Neural cell (in vitro differentiated cells): ENCODE measurements around the gene PCNX1. TPM values are rescaled to one million over a fixed set of nuclear protein-coding genes. Genes with fewer than 3 reads are reported as not detected.
"Not testable (repeated sequence)": the region's sequence is repeated elsewhere in the genome, so short reads cannot be mapped to it uniquely, and the experiment has no call there.

Source experiments
- H2AFZ ChIP-seq: fragments of 200-600, 300-800 bp; sonication (generic), shearing (Covaris generic); 2 replicates; pipeline ENCODE4 v1.6.0; 2014; ENCODE audit warnings: low read depth, mild to moderate bottlenecking, antibody characterized with exemption, low read length, moderate library complexity
- H3F3A ChIP-seq: fragments of 200-600 bp; shearing (Covaris generic); 2 replicates; pipeline ENCODE4 v1.6.1; 2016; ENCODE audit warnings: mild to moderate bottlenecking, moderate library complexity, mixed read lengths, antibody characterized with exemption, low read length; ENCODE audit not compliant: insufficient read depth, poor library complexity, severe bottlenecking
- H3K27ac ChIP-seq: fragments of 200-600, 300-800 bp; sonication (generic), shearing (Covaris generic); 2 replicates; pipeline ENCODE4 v1.5.1; 2014; ENCODE audit warnings: mild to moderate bottlenecking, low read length, moderate library complexity
- H3K27me3 ChIP-seq: fragments of 300-800, 200-600 bp; sonication (generic), shearing (Covaris generic); 2 replicates; pipeline ENCODE4 v1.6.0; 2014; ENCODE audit warnings: mild to moderate bottlenecking, low read depth, low read length, moderate library complexity; ENCODE audit not compliant: insufficient read depth
- H3K36me3 ChIP-seq: fragments of 300-800, 200-600 bp; sonication (generic), shearing (Covaris generic); 2 replicates; pipeline ENCODE4 v1.5.1; 2014; ENCODE audit warnings: mild to moderate bottlenecking, antibody characterized with exemption, low read length, moderate library complexity; ENCODE audit not compliant: insufficient read depth
- H3K4me2 ChIP-seq: fragments of 300-800, 200-600 bp; sonication (generic), shearing (Covaris generic); 2 replicates; pipeline ENCODE4 v1.6.0; 2014; ENCODE audit warnings: mild to moderate bottlenecking, low read length
- H3K4me3 ChIP-seq: fragments of 300-800, 200-600 bp; sonication (generic), shearing (Covaris generic); 2 replicates; pipeline ENCODE4 v1.5.1; 2014; ENCODE audit warnings: mild to moderate bottlenecking, low read length, moderate library complexity
- H3K79me2 ChIP-seq: fragments of 200-600 bp; shearing (Covaris generic); replicated peaks from 2 replicates; pipeline ENCODE4 v1.6.0; 2014; ENCODE audit warnings: mild to moderate bottlenecking, low read length, moderate library complexity; ENCODE audit not compliant: insufficient read depth
- H3K9ac ChIP-seq: fragments of 300-800, 200-600 bp; sonication (generic), shearing (Covaris generic); 2 replicates; pipeline ENCODE4 v1.6.1; 2016; ENCODE audit warnings: mild to moderate bottlenecking, low read length, mixed read lengths
- H3K9me2 ChIP-seq: fragments of 200-600 bp; shearing (Covaris generic); 2 replicates; pipeline ENCODE4 v1.6.1; 2016; ENCODE audit warnings: mild to moderate bottlenecking, low read length, mixed read lengths; ENCODE audit not compliant: insufficient read depth
- H3K9me3 ChIP-seq: fragments of 200-600, 300-800 bp; sonication (generic), shearing (Covaris generic); 2 replicates; pipeline ENCODE4 v1.6.1; 2016; ENCODE audit warnings: mild to moderate bottlenecking, mixed run types, low read length, moderate library complexity, mixed read lengths
- H4K20me1 ChIP-seq: fragments of 200-600 bp; shearing (Covaris generic); 2 replicates; pipeline ENCODE4 v1.6.1; 2016; ENCODE audit warnings: mild to moderate bottlenecking, mixed run types; ENCODE audit not compliant: insufficient read depth
- EP300 ChIP-seq: fragments of 450-650 bp; conservative IDR thresholded peaks from 2 replicates; pipeline ENCODE4 v1.6.1; 2014; ENCODE audit warnings: antibody characterized with exemption, mild to moderate bottlenecking, moderate library complexity; ENCODE audit not compliant: poor library complexity, severe bottlenecking
- EZH2 ChIP-seq: fragments of 200-600, 300-800 bp; shearing (Covaris generic), sonication (generic); IDR thresholded peaks from 2 replicates; pipeline ENCODE4 v1.6.1; 2014; ENCODE audit warnings: antibody characterized with exemption, low read length, borderline replicate concordance, mild to moderate bottlenecking; ENCODE audit not compliant: insufficient read depth, poor library complexity, severe bottlenecking
- MXI1 ChIP-seq: fragments of 450-650 bp; conservative IDR thresholded peaks from 2 replicates; pipeline ENCODE4 v1.6.1; 2014; ENCODE audit warnings: antibody characterized with exemption, mild to moderate bottlenecking; ENCODE audit not compliant: poor library complexity, severe bottlenecking
- POLR2AphosphoS5 ChIP-seq: IDR thresholded peaks from 2 replicates; pipeline ENCODE4 v1.6.1; 2012
- RAD21 ChIP-seq: fragments of 450-650 bp; conservative IDR thresholded peaks from 2 replicates; pipeline ENCODE4 v1.6.1; 2014; ENCODE audit warnings: antibody characterized with exemption, mild to moderate bottlenecking, moderate library complexity
- SMC3 ChIP-seq: fragments of 450-650 bp; conservative IDR thresholded peaks from 2 replicates; pipeline ENCODE4 v1.6.1; 2014; ENCODE audit warnings: antibody characterized with exemption, mild to moderate bottlenecking, moderate library complexity; ENCODE audit not compliant: poor library complexity
- TAF1 ChIP-seq: IDR thresholded peaks from 2 replicates; pipeline ENCODE4 v1.6.1; 2012; ENCODE audit warnings: low read depth
- polyA plus RNA-seq: library from polyadenylated mRNA; depleted of rRNA; stranded (reverse); fragments of >200 nt; gene quantifications from 2 replicates; pipeline ENCODE4 v1.2.3, GENCODE V29; 2014
- TF ChIP-seq, protein P1 (sequence below): fragments of 450-650 bp; IDR thresholded peaks from 2 replicates; pipeline ENCODE4 v1.5.1; 2014; ENCODE audit warnings: antibody characterized with exemption, mild to moderate bottlenecking, moderate library complexity; ENCODE audit not compliant: poor library complexity, severe bottlenecking
- TF ChIP-seq, protein P2 (sequence below): IDR thresholded peaks from 2 replicates; pipeline ENCODE4 v1.6.1; 2012; ENCODE audit warnings: borderline replicate concordance

Gene PCNX1
- polyA plus RNA-seq, 1 donor from 2014 or later, result 23.7 TPM

DNA sequence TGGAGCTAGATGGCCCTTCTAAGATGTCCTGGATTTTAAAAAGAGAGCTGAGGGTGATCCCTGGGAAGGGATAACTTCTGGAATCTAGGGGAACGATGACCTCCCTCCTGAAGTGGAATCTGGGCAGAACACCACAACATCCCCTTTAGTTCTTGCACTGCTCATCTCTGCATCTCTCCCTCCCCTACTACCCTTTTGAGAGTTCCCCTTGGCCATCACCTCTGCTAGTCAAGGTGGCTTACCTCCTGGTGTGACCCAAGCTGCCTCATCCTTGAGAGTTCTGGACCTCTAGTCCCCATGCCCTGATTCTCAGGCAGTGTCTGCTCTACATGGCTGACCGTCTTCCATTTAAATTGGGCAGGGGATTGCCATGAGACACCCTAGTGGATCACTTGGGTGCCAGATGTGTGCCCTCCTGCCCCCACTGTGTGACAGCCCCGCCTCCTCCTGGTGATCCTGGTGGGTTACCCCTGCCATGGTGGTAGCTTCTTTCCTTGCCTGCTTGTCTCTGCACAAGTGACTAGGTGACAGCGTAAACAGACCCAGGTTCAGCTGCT lies 216.4 kb downstream of the PCNX1 start:
- Histone ChIP-seq H3K9me2 (no peaks in the 10 kb centered on the region), H3F3A (no peaks in the 10 kb centered on the region), H3K9me3 (no peaks in the 10 kb centered on the region), H3K4me2 (no peak overlapping the region), H4K20me1 (no peaks in the 10 kb centered on the region), H3K36me3 (no peaks in the 10 kb centered on the region), H3K27ac (no peak overlapping the region), H3K79me2 (no peaks in the 10 kb centered on the region), H3K4me3 (no peak overlapping the region), H3K9ac (no peak overlapping the region), H3K27me3 (no peaks in the 10 kb centered on the region), H2AFZ (no peak overlapping the region)
- TF ChIP-seq EP300 (no peak), RAD21 (no peak), SMC3 (no peak)
- TF ChIP-seq, protein P1, sequence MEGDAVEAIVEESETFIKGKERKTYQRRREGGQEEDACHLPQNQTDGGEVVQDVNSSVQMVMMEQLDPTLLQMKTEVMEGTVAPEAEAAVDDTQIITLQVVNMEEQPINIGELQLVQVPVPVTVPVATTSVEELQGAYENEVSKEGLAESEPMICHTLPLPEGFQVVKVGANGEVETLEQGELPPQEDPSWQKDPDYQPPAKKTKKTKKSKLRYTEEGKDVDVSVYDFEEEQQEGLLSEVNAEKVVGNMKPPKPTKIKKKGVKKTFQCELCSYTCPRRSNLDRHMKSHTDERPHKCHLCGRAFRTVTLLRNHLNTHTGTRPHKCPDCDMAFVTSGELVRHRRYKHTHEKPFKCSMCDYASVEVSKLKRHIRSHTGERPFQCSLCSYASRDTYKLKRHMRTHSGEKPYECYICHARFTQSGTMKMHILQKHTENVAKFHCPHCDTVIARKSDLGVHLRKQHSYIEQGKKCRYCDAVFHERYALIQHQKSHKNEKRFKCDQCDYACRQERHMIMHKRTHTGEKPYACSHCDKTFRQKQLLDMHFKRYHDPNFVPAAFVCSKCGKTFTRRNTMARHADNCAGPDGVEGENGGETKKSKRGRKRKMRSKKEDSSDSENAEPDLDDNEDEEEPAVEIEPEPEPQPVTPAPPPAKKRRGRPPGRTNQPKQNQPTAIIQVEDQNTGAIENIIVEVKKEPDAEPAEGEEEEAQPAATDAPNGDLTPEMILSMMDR, result no peak

DNA sequence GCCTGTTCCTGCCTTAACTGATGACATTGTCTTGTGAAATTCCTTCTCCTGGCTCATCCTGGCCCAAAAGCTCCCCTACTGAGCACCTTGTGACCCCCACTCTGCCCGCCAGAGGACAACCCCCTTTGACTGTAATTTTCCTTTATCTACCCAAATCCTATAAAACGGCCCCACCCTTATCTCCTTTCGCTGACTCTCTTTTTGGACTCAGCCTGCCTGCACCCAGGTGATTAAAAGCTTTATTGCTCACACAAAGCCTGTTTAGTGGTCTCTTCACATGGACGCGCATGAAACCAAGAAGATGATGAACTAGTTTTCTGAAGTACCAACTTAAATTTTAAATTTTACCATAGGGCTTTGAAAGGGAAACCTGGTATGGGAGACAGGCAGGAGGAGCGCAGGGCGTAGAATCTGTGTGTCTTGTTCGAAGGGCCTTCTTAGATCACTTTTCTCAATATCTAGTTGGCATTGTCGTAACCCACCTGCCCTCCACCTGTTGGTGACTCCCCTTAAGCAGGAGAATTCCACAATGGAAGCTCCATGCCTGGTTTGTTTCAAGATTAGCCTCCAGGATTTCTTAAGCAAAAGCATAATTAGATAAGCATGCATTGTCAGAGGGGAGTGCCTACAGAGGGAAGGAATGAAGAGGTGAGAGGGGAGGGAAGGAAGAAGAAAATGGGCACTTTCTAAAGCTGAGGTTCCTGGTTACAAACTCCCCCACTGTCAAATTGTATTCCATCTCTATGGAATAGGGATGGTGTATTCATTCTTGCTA lies 222.6 kb downstream of the PCNX1 start:
- H3K36me3 ChIP-seq, H3K9ac ChIP-seq, H3F3A ChIP-seq, H3K9me3 ChIP-seq, H3K79me2 ChIP-seq, H3K27ac ChIP-seq, H2AFZ ChIP-seq, H3K27me3 ChIP-seq, H4K20me1 ChIP-seq, H3K4me3 ChIP-seq, H3K9me2 ChIP-seq, H3K4me2 ChIP-seq: not testable (repeated sequence)

DNA sequence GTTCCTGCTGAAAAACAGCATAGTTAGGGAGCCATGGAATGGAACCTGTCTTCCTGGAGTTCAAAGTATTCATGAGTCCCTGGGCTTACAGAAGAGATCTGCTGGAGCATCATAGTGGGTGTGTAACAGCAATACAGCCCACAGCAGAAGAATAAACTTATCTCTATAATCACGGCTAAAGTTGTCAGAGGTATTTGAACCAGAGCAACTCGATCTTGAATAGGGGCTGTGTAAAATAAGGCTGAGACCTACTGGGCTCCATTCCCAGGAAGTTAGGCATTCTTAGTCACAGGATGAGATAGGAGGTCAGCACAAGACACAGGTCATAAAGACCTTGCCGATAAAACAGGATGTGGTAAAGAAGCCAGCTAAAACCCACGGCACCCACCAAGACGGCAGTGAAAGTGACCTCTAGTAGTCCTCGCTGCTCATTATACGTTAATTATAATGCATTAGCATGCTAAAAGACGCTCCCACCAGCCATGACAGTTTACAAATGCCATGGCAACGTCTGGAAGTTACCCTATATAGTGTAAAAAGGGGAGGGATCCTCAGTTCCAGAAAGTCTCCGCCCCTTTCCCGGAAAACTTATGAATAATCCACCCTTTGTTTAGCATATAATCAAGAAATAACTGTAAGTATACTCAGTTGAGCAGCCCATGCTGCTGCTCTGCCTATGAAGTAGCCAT lies 223.4 kb downstream of the PCNX1 start:
- H3K27me3 ChIP-seq, result no peaks in the 10 kb centered on the region
- H3K27ac ChIP-seq, result no peak overlapping the region
- no peak overlapping the region for H3K9ac ChIP-seq
- H3F3A ChIP-seq, result no peaks in the 10 kb centered on the region
- H3K4me3 ChIP-seq, result no peak overlapping the region
- no peak for TF ChIP-seq EP300
- TF ChIP-seq RAD21, result no peak
- no peak for TF ChIP-seq MXI1
- TF ChIP-seq EZH2, result no peak
- TF ChIP-seq SMC3, result no peak
- TF ChIP-seq TAF1, result no peak
- TF ChIP-seq POLR2AphosphoS5, result no peak
- TF ChIP-seq, protein P2, sequence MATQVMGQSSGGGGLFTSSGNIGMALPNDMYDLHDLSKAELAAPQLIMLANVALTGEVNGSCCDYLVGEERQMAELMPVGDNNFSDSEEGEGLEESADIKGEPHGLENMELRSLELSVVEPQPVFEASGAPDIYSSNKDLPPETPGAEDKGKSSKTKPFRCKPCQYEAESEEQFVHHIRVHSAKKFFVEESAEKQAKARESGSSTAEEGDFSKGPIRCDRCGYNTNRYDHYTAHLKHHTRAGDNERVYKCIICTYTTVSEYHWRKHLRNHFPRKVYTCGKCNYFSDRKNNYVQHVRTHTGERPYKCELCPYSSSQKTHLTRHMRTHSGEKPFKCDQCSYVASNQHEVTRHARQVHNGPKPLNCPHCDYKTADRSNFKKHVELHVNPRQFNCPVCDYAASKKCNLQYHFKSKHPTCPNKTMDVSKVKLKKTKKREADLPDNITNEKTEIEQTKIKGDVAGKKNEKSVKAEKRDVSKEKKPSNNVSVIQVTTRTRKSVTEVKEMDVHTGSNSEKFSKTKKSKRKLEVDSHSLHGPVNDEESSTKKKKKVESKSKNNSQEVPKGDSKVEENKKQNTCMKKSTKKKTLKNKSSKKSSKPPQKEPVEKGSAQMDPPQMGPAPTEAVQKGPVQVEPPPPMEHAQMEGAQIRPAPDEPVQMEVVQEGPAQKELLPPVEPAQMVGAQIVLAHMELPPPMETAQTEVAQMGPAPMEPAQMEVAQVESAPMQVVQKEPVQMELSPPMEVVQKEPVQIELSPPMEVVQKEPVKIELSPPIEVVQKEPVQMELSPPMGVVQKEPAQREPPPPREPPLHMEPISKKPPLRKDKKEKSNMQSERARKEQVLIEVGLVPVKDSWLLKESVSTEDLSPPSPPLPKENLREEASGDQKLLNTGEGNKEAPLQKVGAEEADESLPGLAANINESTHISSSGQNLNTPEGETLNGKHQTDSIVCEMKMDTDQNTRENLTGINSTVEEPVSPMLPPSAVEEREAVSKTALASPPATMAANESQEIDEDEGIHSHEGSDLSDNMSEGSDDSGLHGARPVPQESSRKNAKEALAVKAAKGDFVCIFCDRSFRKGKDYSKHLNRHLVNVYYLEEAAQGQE, result no peak
- TF ChIP-seq, protein P1, result no peak
- H3K9me3 ChIP-seq, result no peaks in the 10 kb centered on the region
- no peak overlapping the region for H2AFZ ChIP-seq
- no peaks in the 10 kb centered on the region for H3K9me2 ChIP-seq
- no peak overlapping the region for H3K4me2 ChIP-seq
- no peaks in the 10 kb centered on the region for H3K36me3 ChIP-seq
- no peaks in the 10 kb centered on the region for H4K20me1 ChIP-seq
- H3K79me2 ChIP-seq, result no peaks in the 10 kb centered on the region
